Osteoblast (primary cell): ENCODE measurements around the gene RNF148. TPM values are rescaled to one million over a fixed set of nuclear protein-coding genes. Genes with fewer than 3 reads are reported as not detected.
"Not testable (repeated sequence)": the region's sequence is repeated elsewhere in the genome, so short reads cannot be mapped to it uniquely, and the experiment has no call there.

Experiments used
- DNase-seq: peaks from one replicate; pipeline ENCODE4 v3.0.0; 2011; ENCODE audit warnings: low spot score, mixed read lengths; ENCODE audit not compliant: insufficient read length; ENCODE audit errors: missing footprints
- H2AFZ ChIP-seq: 2 replicates; pipeline ENCODE4 v1.6.0; 2011; ENCODE audit warnings: mild to moderate bottlenecking, low read length
- H3K27ac ChIP-seq: 2 replicates; pipeline ENCODE4 v1.5.1; 2011; ENCODE audit warnings: mild to moderate bottlenecking, low read depth, low read length, moderate library complexity
- H3K27me3 ChIP-seq: 2 replicates; pipeline ENCODE4 v1.6.0; 2012; ENCODE audit warnings: mild to moderate bottlenecking, control low read depth, inconsistent platforms, low read length, moderate library complexity; ENCODE audit not compliant: insufficient read depth
- H3K36me3 ChIP-seq: 2 replicates; pipeline ENCODE4 v1.5.1; 2011; ENCODE audit warnings: mild to moderate bottlenecking, low read length, control low read depth, moderate library complexity; ENCODE audit not compliant: insufficient read depth
- H3K4me1 ChIP-seq: 2 replicates; pipeline ENCODE4 v1.5.1; 2011; ENCODE audit warnings: mild to moderate bottlenecking, low read length, control low read depth, moderate library complexity; ENCODE audit not compliant: insufficient read depth
- H3K4me2 ChIP-seq: 2 replicates; pipeline ENCODE4 v1.6.0; 2011; ENCODE audit warnings: mild to moderate bottlenecking, low read length; ENCODE audit not compliant: insufficient read depth
- H3K4me3 ChIP-seq: fragments of 200-600 bp; sonication (generic); 3 replicates; pipeline ENCODE4 v1.5.1; 2012; ENCODE audit warnings: mild to moderate bottlenecking, low read length, inconsistent platforms; ENCODE audit not compliant: insufficient read depth
- H3K79me2 ChIP-seq: 2 replicates; pipeline ENCODE4 v1.6.0; 2012; ENCODE audit warnings: mild to moderate bottlenecking, low read length, control low read depth, inconsistent platforms; ENCODE audit not compliant: insufficient read depth
- H3K9me3 ChIP-seq: 2 replicates; pipeline ENCODE4 v1.5.1; 2011; ENCODE audit warnings: low read depth, low read length, control low read depth
- H4K20me1 ChIP-seq: 2 replicates; pipeline ENCODE4 v1.6.0; 2012; ENCODE audit warnings: mild to moderate bottlenecking, low read length, control low read depth; ENCODE audit not compliant: insufficient read depth
- CTCF ChIP-seq: IDR thresholded peaks from 2 replicates; pipeline ENCODE4 v1.5.1; 2011; ENCODE audit warnings: mild to moderate bottlenecking, low read depth, low read length, moderate library complexity; ENCODE audit errors: extremely low read depth
- total RNA-seq: library from RNA; depleted of rRNA; stranded (reverse); fragments of >200 nt; gene quantifications from 2 replicates; pipeline ENCODE4 v1.2.3, GENCODE V29; 2012

RNF148 gene
- total RNA-seq, 1 donor: 0.72 TPM

DNA sequence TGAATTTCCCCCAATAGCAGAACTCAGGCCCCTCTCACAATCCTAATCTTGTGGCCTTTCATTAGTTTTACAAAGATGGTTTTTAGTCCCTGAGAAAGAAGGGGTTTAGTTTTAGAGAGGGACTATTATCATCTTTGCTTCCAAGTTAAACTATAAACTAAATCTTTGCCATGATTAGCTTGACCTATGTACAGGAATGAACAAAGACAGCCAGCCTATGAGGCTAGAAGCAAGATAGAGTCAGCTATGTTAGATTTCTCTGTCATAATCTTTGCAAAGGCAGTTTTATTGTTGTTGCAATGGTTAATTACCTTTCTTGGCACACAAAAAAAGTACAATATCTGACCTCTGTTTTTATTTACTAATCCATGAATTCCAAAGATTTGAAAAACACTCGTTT lies 22.9 kb downstream of the RNF148 start:
- no peaks in the 10 kb centered on the region for H3K27me3 ChIP-seq
- H3K79me2 ChIP-seq: no peaks in the 10 kb centered on the region
- TF ChIP-seq CTCF: no peak
- H3K9me3 ChIP-seq: no peaks in the 10 kb centered on the region
- H2AFZ ChIP-seq: no peak overlapping the region
- no peak overlapping the region for H3K4me3 ChIP-seq
- no peaks in the 10 kb centered on the region for H3K36me3 ChIP-seq
- no peak overlapping the region for H3K27ac ChIP-seq
- no peak for DNase-seq
- no peaks in the 10 kb centered on the region for H4K20me1 ChIP-seq
- H3K4me2 ChIP-seq: no peak overlapping the region
- H3K4me1 ChIP-seq: no peaks in the 10 kb centered on the region

GRCh38 chr7:122679269-122679709 lies 23.4 kb downstream of the RNF148 start:
- H3K36me3 ChIP-seq, H3K27ac ChIP-seq, H3K4me3 ChIP-seq, H4K20me1 ChIP-seq, DNase-seq, H3K27me3 ChIP-seq, H3K4me1 ChIP-seq, H3K9me3 ChIP-seq, H2AFZ ChIP-seq, H3K4me2 ChIP-seq, H3K79me2 ChIP-seq: not testable (repeated sequence)

GRCh38 chr7:122677149-122677548 lies 25.6 kb downstream of the RNF148 start:
- Histone ChIP-seq H3K4me2 (no peak overlapping the region), H3K27ac (no peak overlapping the region), H3K4me1 (no peaks in the 10 kb centered on the region), H3K79me2 (no peaks in the 10 kb centered on the region), H3K36me3 (no peaks in the 10 kb centered on the region), H3K4me3 (no peak overlapping the region), H4K20me1 (no peaks in the 10 kb centered on the region), H3K27me3 (no peaks in the 10 kb centered on the region), H2AFZ (no peak overlapping the region), H3K9me3 (no peaks in the 10 kb centered on the region)
- TF ChIP-seq CTCF: no peak
- no peak for DNase-seq

GRCh38 chr7:122676466-122676865 lies 26.3 kb downstream of the RNF148 start:
- no peaks in the 10 kb centered on the region for H3K27me3 ChIP-seq
- DNase-seq: no peak
- H3K27ac ChIP-seq: no peak overlapping the region
- H3K4me2 ChIP-seq: no peak overlapping the region
- no peaks in the 10 kb centered on the region for H3K79me2 ChIP-seq
- no peaks in the 10 kb centered on the region for H4K20me1 ChIP-seq
- no peak for TF ChIP-seq CTCF
- no peak overlapping the region for H3K4me3 ChIP-seq
- H3K36me3 ChIP-seq: no peaks in the 10 kb centered on the region
- H2AFZ ChIP-seq: no peak overlapping the region
- no peaks in the 10 kb centered on the region for H3K9me3 ChIP-seq
- H3K4me1 ChIP-seq: no peaks in the 10 kb centered on the region
